ENCODE results near the gene KDELR1. TPM values are rescaled to one million over a fixed set of nuclear protein-coding genes. Genes with fewer than 3 reads are reported as not detected.

The KDELR1 gene
- total RNA-seq, 1 donor from 2014 or later = 68.4 TPM

DNA sequence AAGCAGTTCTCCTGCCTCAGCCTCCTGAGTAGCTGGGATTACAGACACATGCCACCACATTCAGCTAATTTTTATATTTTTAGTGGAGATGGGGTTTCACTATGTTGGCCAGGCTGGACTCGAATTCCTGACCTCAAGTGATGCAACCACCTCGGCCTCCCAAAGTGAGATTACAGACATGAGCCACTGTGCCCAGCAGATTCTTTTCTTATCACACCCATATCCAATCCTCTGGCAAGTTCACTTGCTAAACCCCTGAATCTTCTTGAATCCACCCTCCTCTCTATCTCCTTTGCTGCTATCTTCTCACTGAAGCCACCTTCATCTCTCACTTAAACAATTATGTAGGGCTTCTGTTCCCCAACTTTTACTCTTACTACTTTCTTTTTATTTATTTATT lies 45.2 kb downstream of the KDELR1 start:
- DNase-seq (ENCODE audit: low spot score) (no peak), ATAC-seq (no peak)

DNA sequence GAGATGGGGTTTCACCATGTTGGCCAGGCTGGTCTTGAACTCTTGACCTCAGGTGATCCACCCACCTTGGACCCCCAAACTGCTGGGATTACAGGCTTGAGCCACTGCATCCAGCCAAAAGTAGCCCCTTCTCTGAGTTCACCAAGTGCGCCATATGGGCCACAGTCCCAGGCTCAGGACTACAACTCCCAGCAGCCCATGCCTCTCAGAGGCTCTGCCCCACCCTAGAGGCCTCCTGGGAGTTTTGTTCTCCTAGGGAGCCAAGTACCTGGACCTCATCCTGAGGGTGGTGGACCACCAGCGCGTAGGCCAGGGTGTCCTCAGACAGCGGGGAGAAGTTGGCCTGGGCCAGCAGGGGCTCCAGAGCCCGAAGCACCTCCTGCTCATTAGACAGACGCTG lies 46.5 kb downstream of the KDELR1 start:
- ATAC-seq (no peak), DNase-seq (ENCODE audit: low spot score) (no peak)

GRCh38 chr19:48342841-48343540 lies 48.4 kb downstream of the KDELR1 start:
- DNase-seq (ENCODE audit: low spot score) (no peak), ATAC-seq (no peak)

DNA sequence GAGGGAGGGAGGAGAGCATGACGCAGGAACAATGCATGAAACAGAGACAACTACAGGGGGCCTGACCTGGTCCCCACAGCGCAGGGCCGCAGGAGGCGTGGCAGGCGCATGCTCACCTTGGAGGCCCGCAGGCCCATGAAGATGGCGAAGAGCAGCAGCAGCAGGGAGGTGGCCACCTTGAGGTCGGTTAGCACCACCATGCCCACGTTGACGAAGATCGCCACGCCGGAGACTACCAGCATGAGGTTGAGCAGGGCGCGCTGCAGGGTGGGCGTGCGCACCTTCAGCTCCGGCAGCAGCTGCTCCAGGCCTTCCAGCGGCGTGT lies 49.0 kb downstream of the KDELR1 start:
- DNase-seq (ENCODE audit: low spot score) (no peak), ATAC-seq (no peak)

GRCh38 chr19:48341515-48342413 lies 49.6 kb downstream of the KDELR1 start:
- ATAC-seq (no peak), DNase-seq (ENCODE audit: low spot score) (no peak)

DNA sequence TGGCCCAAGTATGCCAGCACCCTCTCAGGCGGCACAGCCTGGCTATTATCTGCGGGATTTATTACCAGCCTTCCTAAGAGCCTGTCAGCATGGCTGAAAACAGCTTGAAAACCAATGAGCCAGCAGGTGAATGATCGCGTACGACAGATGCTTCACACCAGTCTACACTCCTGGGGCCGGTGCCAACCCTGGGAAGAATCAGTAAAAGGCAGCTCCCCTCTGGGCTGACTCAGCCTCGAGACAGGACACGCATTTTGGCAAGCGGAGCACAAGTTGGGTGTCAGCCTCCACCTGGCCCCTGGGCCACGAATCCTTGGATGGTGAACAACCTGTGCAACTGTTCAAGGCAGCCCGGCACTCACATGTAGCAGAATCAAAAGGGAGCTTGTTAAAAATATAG lies 50.4 kb downstream of the KDELR1 start:
- ATAC-seq (no peak), DNase-seq (ENCODE audit: low spot score) (no peak)

- no peak for ATAC-seq
Observed at GRCh38 chr19:48338802-48339503, 52.4 kb downstream of the KDELR1 start.

GRCh38 chr19:48338253-48338755 lies 53.0 kb downstream of the KDELR1 start:
- no peak for DNase-seq (ENCODE audit: low spot score)
- no peak for ATAC-seq

More at GRCh38 chr19:48338802-48339503, 52.4 kb downstream of the KDELR1 start:
- DNase-seq (ENCODE audit: low spot score) = no peak

GRCh38 chr19:48333467-48334384 lies 57.6 kb downstream of the KDELR1 start:
- peak; percentile 67 for ATAC-seq

DNA sequence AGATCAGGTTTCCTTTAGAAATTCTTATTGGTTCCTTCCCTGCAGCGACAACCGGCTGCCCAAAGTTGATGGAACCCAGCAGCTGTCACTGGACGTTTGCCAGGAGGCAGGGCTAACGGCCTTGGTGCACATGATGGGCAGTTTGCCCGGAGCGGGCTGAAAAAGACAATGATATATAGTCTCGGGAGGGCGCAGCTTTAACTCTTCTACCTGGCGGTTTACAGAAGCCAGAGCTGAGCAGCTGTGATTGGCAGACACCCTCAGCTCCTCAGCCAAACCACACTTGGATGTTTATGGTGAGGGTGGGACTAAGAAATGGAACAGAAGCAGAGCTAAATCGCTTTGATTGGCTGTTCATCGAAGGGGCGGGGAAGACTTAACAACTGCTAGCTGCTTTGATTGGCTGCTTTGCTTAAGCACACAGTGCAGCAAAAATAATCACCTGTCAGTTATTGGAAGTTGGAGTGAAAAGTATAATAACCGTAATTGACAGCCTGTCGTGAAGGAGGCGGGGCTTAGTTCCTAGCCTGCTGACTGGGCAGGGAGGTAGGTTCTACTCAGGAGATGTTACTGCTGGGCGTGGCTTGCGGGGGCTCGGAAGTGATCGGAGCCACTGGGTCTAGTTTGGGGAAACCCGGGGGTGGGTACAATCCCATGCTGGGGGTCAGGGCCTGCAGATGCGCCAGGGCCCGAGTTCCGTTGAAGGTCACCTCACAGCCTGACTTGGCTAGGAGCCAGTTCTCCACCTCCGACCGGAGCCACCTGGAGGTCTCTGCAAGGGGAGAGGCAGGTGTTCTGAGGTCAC lies 58.5 kb downstream of the KDELR1 start:
- peak; percentile 69 for ATAC-seq
- DNase-seq (ENCODE audit: low spot score) = peak; percentile 88

More at GRCh38 chr19:48333467-48334384, 57.6 kb downstream of the KDELR1 start:
- DNase-seq (ENCODE audit: low spot score) = peak; percentile 81

Other genes starting within 250 kb of the KDELR1 start
- gene LIG1, start 221.2 kb downstream of the KDELR1 start, total RNA-seq = 9.8 TPM
- 3.2 TPM for gene ZSWIM9, start 220.9 kb downstream of the KDELR1 start, total RNA-seq
- gene CARD8, start 135.6 kb downstream of the KDELR1 start, total RNA-seq = 17.4 TPM
- not detected for gene ZNF114, start 121.5 kb downstream of the KDELR1 start, total RNA-seq
- gene EMP3, start 66.0 kb downstream of the KDELR1 start, total RNA-seq = 6.7 TPM
- gene TMEM143, start 27.6 kb downstream of the KDELR1 start, total RNA-seq = 19.0 TPM
- gene SYNGR4, start 27.2 kb downstream of the KDELR1 start, total RNA-seq = not detected
- gene GRIN2D, start 2.1 kb upstream of the KDELR1 start, total RNA-seq = 0.20 TPM
- 16.0 TPM for gene GRWD1, start 54.4 kb upstream of the KDELR1 start, total RNA-seq
- 0.38 TPM for gene KCNJ14, start 64.0 kb upstream of the KDELR1 start, total RNA-seq
- gene CYTH2, start 77.8 kb upstream of the KDELR1 start, total RNA-seq = 13.9 TPM
- 0.43 TPM for gene LMTK3, start 120.3 kb upstream of the KDELR1 start, total RNA-seq
- gene SULT2B1, start 160.6 kb upstream of the KDELR1 start, total RNA-seq = not detected
- gene SPACA4, start 215.2 kb upstream of the KDELR1 start, total RNA-seq = not detected
- 0.18 TPM for gene FAM83E, start 223.5 kb upstream of the KDELR1 start, total RNA-seq
- gene RPL18, start 227.6 kb upstream of the KDELR1 start, total RNA-seq = 401 TPM
- gene SPHK2, start 228.0 kb upstream of the KDELR1 start, total RNA-seq = 41.6 TPM
- 11.4 TPM for gene DBP, start 245.8 kb upstream of the KDELR1 start, total RNA-seq